GM12878 (cell line): ENCODE data around the gene CSTPP1. TPM values are rescaled to one million over a fixed set of nuclear protein-coding genes. Genes with fewer than 3 reads are reported as not detected.

Experiments
- ATAC-seq: fragments of 200-7000 bp; cut with Tn5 transposase; 3 replicates; pipeline ENCODE4 v1.9.1; 2020; ENCODE audit warnings: mild to moderate bottlenecking, moderate library complexity
- BruUV-seq: library from RNA; stranded (reverse); fragments of 400-500 nt; replicated peaks from 2 replicates; lab custom pipeline; 2021; lab: Mats Ljungman, UMichigan
- CTCF ChIA-PET: fragments of 300-600 bp; sonication (Branson Sonifier 250); formaldehyde crosslinking; extraction: SDS; loops from one replicate; lab custom pipeline; 2021; ENCODE audit warnings: inconsistent platforms; lab: Yijun Ruan, JAX
- POLR2A ChIA-PET: fragments of 350-600 bp; formaldehyde crosslinking; extraction: SDS; loops from one replicate; lab custom pipeline; 2021; ENCODE audit warnings: inconsistent platforms; lab: Charles Lee
- RAD21 ChIA-PET: fragments of 300-600 bp; sonication (Branson Sonifier 250); formaldehyde crosslinking; loops from one replicate; lab custom pipeline; 2023; ENCODE audit warnings: antibody characterized with exemption; ENCODE audit not compliant: unreplicated experiment; lab: Charles Lee
- SMC1A ChIA-PET: fragments of 300-600 bp; sonication (Branson Sonifier 250); formaldehyde crosslinking; loops from one replicate; lab custom pipeline; 2023; ENCODE audit not compliant: unreplicated experiment, uncharacterized antibody; lab: Charles Lee
- DNase-seq: peaks from one replicate; pipeline ENCODE4 v3.0.0-alpha.2; 2011; ENCODE audit warnings: low read depth, low spot score
- FAIRE-seq: peaks from 3 replicates; lab custom pipeline; 2011; peaks lifted over from hg19 to GRCh38; lab: Jason Lieb, UNC
- H2AFZ ChIP-seq: 2 replicates; pipeline ENCODE4 v1.6.0; 2011; ENCODE audit warnings: low read depth, low read length, control low read depth; ENCODE audit not compliant: control insufficient read depth
- H3K27ac ChIP-seq: 2 replicates; pipeline ENCODE4 v1.5.1; 2011; ENCODE audit warnings: control low read depth; ENCODE audit not compliant: control insufficient read depth, insufficient read depth
- H3K27me3 ChIP-seq, 2 experiments: replicated peaks in 1 of 2; 2 replicates each; pipeline versions ENCODE4 v1.6.0 to v1.6.1; 2011; ENCODE audit warnings: low read length in 1 of 2; ENCODE audit not compliant: control insufficient read depth in 2 of 2, insufficient read depth in 2 of 2
- H3K36me3 ChIP-seq, 2 experiments: 2 replicates each; pipeline ENCODE4 v1.5.1; 2011; ENCODE audit warnings: low read length in 1 of 2; ENCODE audit not compliant: control insufficient read depth in 2 of 2, insufficient read depth in 2 of 2
- H3K4me1 ChIP-seq: 2 replicates; pipeline ENCODE4 v1.6.1; 2011; ENCODE audit warnings: mild to moderate bottlenecking, low read length, moderate library complexity, mixed read lengths; ENCODE audit not compliant: control insufficient read depth, insufficient read depth
- H3K4me2 ChIP-seq: 2 replicates; pipeline ENCODE4 v1.6.0; 2011; ENCODE audit warnings: control low read depth; ENCODE audit not compliant: control insufficient read depth, insufficient read depth
- H3K4me3 ChIP-seq: fragments of 200-600 bp; sonication (generic); 2 replicates; pipeline ENCODE4 v1.5.1; 2016
- H3K79me2 ChIP-seq: 2 replicates; pipeline ENCODE4 v1.6.0; 2011; ENCODE audit warnings: low read length; ENCODE audit not compliant: control insufficient read depth, insufficient read depth
- H3K9ac ChIP-seq: 2 replicates; pipeline ENCODE4 v1.8.0; 2011; ENCODE audit warnings: low read length, control low read depth, mixed read lengths; ENCODE audit not compliant: control insufficient read depth, insufficient read depth
- H3K9me3 ChIP-seq: replicated peaks from 3 replicates; pipeline ENCODE4 v1.5.1; 2011; ENCODE audit warnings: mild to moderate bottlenecking, low read length; ENCODE audit not compliant: control insufficient read depth, insufficient read depth
- H4K20me1 ChIP-seq: 2 replicates; pipeline ENCODE4 v1.6.0; 2011; ENCODE audit not compliant: control insufficient read depth, insufficient read depth
- DPF2 ChIP-seq: fragments of 450-650 bp; IDR thresholded peaks from 2 replicates; pipeline ENCODE4 v1.6.1; 2017; ENCODE audit warnings: mild to moderate bottlenecking
- GATAD2B ChIP-seq: fragments of 450-650 bp; conservative IDR thresholded peaks from 2 replicates; pipeline ENCODE4 v1.6.1; 2017; ENCODE audit warnings: low read depth, mild to moderate bottlenecking, moderate library complexity
- KDM1A ChIP-seq: fragments of 200-600 bp; sonication (generic); IDR thresholded peaks from 2 replicates; pipeline ENCODE4 v1.6.1; 2016; ENCODE audit warnings: borderline replicate concordance
- MEF2A ChIP-seq: IDR thresholded peaks from 2 replicates; pipeline ENCODE4 v1.6.1; 2011; ENCODE audit warnings: low read depth, mild to moderate bottlenecking, low read length, moderate library complexity; ENCODE audit not compliant: insufficient read depth
- SIN3A ChIP-seq: IDR thresholded peaks from 2 replicates; pipeline ENCODE4 v1.6.1; 2012; ENCODE audit warnings: low read depth, low read length, improper control_type of control experiment
- WGBS: methylation state at CpG from one replicate; pipeline ENCODE4 v1.1.6; 2016; ENCODE audit warnings: low lambda C conversion rate; ENCODE audit not compliant: insufficient replicate concordance, insufficient coverage; ENCODE audit errors: missing lambda C conversion rate; 5-methylcytosine and 5-hydroxymethylcytosine counted together
- in situ Hi-C: fragments of 300-500 bp; cut with MboI; formaldehyde crosslinking; loops from 9 replicates; pipeline ENCODE4 v1.14.3; 2018; ENCODE audit warnings: mixed read lengths
- intact Hi-C: fragments of 100-400 bp; cut with micrococcal nuclease; formaldehyde crosslinking; loops from one replicate; pipeline ENCODE4 v1.14.2; 2022; ENCODE audit not compliant: unreplicated experiment
- polyA plus RNA-seq, 11 experiments: library from polyadenylated mRNA; depleted of rRNA in 4 of 11; unstranded in 6 of 11; stranded (reverse) in 5 of 11; fragments of >200 nt; fragmentation: Nextera tagmentation in 4 of 11; fragmentation: Illumina TruSeq in 1 of 11; extraction: Ambion mirVana in 4 of 11; extraction: Trizol in 1 of 11; gene quantifications; 1 replicate in 1 of 11; 2 replicates in 10 of 11; pipeline versions ENCODE4 v1.2.1 to v1.2.3, GENCODE V29; 2011 to 2016; ENCODE audit warnings: inconsistent platforms in 2 of 11, missing spikeins in 2 of 11, low read depth in 1 of 11
- total RNA-seq, 4 experiments: library from RNA; depleted of rRNA in 3 of 4; stranded (reverse); fragments of >200 nt in 3 of 4; fragmentation: Illumina TruSeq in 1 of 4; extraction: Trizol in 1 of 4; gene quantifications; 2 replicates each; pipeline versions ENCODE4 v1.2.1 to v1.2.3, GENCODE V29; 2013 to 2021
- TF ChIP-seq, protein P1 (sequence below): fragments of 450-650 bp; formaldehyde crosslinking; IDR thresholded peaks from 2 replicates; pipeline ENCODE4 v1.4.0; 2022; ENCODE audit warnings: mild to moderate bottlenecking, moderate library complexity
- TF ChIP-seq, protein P2 (sequence below): IDR thresholded peaks from 2 replicates; pipeline ENCODE4 v1.6.1; 2011; ENCODE audit warnings: low read depth, low read length, improper control_type of control experiment, borderline replicate concordance
- TF ChIP-seq, protein P3 (sequence below): fragments of 450-650 bp; IDR thresholded peaks from 2 replicates; pipeline ENCODE4 v1.6.1; 2016; ENCODE audit warnings: mild to moderate bottlenecking, moderate library complexity, borderline replicate concordance
- TF ChIP-seq, protein P4 (sequence below): fragments of 450-650 bp; formaldehyde crosslinking; IDR thresholded peaks from 2 replicates; pipeline ENCODE4 v1.5.0; 2022; ENCODE audit warnings: mild to moderate bottlenecking, missing genetic modification characterization

The CSTPP1 gene
- total and polyA plus RNA-seq, 10 of the 15 experiments (the other 5 are each of a cell fraction or from before 2014, with no cell fraction given) = 7.1 to 23.4 (median 17.5) TPM

DNA sequence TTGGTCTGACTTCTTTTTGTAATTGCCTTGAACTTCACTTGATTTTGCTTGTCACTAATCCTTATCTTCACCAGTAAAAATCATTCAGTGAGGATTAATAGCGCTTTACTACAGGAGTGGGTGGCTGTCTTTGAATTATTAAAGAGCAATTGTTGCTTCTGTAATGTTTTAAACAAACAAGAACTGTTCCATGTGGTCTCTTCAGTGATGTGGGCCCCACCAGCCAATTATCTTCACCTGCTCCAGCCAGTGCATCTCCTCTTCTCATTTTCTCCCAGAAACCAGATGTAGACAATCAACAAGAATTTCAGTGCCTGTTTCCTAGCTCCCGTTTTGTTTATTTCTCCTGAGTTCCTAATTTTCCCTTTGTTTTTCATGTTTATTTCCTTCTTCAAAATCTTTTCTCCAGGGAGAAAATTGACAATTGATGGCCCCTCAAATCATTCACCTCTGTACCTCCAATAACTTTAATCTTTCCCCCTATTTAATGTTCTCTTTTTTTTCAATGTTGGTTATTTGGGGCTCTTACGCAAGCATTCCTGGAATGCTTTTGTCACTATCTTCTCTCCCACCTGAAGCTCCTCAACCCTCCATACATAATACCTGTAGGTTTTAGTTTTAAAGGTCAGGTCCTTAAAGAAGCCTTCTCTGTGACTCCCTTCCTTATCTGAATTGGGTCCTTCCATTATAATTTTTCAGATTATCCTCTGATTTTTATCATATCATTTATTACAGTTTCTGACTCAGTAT is 125.0 kb downstream of the CSTPP1 start:
- ChIA-PET SMC1A (interaction anchor here (1.3 kb wide), 1 partner anchor 86 kb away, joined by 3 read pairs; no protein-coding TSS in a partner anchor), CTCF (interaction anchor here (1.0 kb wide), 1 partner anchor 29 kb away, joined by 3 read pairs; no protein-coding TSS in a partner anchor)
- 98% methylated on average over 3 of the region's 3 CpGs for WGBS

More for the DNA sequence above, 125.0 kb downstream of the CSTPP1 start:
- Histone ChIP-seq H3K4me3 (no peak overlapping the region), H3K4me1 (0 out of 2 replicates have a peak, but pooled peaks cover 3% of the 10 kb centered on the region), H3K27me3 (no peaks in the 10 kb centered on the region), H3K79me2 (no peaks in the 10 kb centered on the region), H3K4me2 (no peak overlapping the region), H3K9me3 (no peaks in the 10 kb centered on the region; the same call in 1 of the 3 replicates), H3K36me3 (no peaks in the 10 kb centered on the region), H3K9ac (no peak overlapping the region), H2AFZ (no peak overlapping the region), H4K20me1 (no peaks in the 10 kb centered on the region), H3K27ac (no peak overlapping the region)
- FAIRE-seq (no peak), DNase-seq (no peak), ATAC-seq (no peak)
- ChIA-PET POLR2A (interaction anchor here (0.6 kb wide), 1 partner anchor 136 kb away, joined by 6 read pairs; no protein-coding TSS in a partner anchor), RAD21 (interaction anchor here (0.9 kb wide), 1 partner anchor 60 kb away, joined by 3 read pairs; no protein-coding TSS in a partner anchor)
- in situ Hi-C loops (no loop called here), intact Hi-C loops (no loop called here)
- TF ChIP-seq, protein P1, sequence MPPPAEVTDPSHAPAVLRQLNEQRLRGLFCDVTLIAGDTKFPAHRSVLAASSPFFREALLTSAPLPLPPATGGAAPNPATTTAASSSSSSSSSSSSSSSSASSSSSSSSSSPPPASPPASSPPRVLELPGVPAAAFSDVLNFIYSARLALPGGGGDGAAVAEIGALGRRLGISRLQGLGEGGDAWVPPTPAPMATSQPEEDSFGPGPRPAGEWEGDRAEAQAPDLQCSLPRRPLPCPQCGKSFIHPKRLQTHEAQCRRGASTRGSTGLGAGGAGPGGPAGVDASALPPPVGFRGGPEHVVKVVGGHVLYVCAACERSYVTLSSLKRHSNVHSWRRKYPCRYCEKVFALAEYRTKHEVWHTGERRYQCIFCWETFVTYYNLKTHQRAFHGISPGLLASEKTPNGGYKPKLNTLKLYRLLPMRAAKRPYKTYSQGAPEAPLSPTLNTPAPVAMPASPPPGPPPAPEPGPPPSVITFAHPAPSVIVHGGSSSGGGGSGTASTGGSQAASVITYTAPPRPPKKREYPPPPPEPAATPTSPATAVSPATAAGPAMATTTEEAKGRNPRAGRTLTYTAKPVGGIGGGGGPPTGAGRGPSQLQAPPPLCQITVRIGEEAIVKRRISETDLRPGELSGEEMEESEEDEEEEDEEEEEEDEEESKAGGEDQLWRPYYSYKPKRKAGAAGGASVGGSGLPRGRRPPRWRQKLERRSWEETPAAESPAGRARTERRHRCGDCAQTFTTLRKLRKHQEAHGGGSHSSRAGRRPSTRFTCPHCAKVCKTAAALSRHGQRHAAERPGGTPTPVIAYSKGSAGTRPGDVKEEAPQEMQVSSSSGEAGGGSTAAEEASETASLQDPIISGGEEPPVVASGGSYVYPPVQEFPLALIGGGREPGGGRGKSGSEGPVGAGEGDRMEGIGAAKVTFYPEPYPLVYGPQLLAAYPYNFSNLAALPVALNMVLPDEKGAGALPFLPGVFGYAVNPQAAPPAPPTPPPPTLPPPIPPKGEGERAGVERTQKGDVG (CRISPR knock-in tag) = no peak
- TF ChIP-seq KDM1A = no peak
- TF ChIP-seq, protein P2, sequence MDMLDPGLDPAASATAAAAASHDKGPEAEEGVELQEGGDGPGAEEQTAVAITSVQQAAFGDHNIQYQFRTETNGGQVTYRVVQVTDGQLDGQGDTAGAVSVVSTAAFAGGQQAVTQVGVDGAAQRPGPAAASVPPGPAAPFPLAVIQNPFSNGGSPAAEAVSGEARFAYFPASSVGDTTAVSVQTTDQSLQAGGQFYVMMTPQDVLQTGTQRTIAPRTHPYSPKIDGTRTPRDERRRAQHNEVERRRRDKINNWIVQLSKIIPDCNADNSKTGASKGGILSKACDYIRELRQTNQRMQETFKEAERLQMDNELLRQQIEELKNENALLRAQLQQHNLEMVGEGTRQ = no peak
- TF ChIP-seq, protein P3, sequence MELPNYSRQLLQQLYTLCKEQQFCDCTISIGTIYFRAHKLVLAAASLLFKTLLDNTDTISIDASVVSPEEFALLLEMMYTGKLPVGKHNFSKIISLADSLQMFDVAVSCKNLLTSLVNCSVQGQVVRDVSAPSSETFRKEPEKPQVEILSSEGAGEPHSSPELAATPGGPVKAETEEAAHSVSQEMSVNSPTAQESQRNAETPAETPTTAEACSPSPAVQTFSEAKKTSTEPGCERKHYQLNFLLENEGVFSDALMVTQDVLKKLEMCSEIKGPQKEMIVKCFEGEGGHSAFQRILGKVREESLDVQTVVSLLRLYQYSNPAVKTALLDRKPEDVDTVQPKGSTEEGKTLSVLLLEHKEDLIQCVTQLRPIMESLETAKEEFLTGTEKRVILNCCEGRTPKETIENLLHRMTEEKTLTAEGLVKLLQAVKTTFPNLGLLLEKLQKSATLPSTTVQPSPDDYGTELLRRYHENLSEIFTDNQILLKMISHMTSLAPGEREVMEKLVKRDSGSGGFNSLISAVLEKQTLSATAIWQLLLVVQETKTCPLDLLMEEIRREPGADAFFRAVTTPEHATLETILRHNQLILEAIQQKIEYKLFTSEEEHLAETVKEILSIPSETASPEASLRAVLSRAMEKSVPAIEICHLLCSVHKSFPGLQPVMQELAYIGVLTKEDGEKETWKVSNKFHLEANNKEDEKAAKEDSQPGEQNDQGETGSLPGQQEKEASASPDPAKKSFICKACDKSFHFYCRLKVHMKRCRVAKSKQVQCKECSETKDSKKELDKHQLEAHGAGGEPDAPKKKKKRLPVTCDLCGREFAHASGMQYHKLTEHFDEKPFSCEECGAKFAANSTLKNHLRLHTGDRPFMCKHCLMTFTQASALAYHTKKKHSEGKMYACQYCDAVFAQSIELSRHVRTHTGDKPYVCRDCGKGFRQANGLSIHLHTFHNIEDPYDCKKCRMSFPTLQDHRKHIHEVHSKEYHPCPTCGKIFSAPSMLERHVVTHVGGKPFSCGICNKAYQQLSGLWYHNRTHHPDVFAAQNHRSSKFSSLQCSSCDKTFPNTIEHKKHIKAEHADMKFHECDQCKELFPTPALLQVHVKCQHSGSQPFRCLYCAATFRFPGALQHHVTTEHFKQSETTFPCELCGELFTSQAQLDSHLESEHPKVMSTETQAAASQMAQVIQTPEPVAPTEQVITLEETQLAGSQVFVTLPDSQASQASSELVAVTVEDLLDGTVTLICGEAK = no peak
- TF ChIP-seq SIN3A = no peak
- no peak for TF ChIP-seq GATAD2B
- TF ChIP-seq, protein P4, sequence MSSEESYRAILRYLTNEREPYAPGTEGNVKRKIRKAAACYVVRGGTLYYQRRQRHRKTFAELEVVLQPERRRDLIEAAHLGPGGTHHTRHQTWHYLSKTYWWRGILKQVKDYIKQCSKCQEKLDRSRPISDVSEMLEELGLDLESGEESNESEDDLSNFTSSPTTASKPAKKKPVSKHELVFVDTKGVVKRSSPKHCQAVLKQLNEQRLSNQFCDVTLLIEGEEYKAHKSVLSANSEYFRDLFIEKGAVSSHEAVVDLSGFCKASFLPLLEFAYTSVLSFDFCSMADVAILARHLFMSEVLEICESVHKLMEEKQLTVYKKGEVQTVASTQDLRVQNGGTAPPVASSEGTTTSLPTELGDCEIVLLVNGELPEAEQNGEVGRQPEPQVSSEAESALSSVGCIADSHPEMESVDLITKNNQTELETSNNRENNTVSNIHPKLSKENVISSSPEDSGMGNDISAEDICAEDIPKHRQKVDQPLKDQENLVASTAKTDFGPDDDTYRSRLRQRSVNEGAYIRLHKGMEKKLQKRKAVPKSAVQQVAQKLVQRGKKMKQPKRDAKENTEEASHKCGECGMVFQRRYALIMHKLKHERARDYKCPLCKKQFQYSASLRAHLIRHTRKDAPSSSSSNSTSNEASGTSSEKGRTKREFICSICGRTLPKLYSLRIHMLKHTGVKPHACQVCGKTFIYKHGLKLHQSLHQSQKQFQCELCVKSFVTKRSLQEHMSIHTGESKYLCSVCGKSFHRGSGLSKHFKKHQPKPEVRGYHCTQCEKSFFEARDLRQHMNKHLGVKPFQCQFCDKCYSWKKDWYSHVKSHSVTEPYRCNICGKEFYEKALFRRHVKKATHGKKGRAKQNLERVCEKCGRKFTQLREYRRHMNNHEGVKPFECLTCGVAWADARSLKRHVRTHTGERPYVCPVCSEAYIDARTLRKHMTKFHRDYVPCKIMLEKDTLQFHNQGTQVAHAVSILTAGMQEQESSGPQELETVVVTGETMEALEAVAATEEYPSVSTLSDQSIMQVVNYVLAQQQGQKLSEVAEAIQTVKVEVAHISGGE (CRISPR knock-in tag) = no peak
- TF ChIP-seq DPF2 = no peak
- TF ChIP-seq MEF2A = no peak
- BruUV-seq = no TSS peak
